Fibroblast of lung (primary cell): ENCODE data around the gene NOS1AP.

Experiments
- CTCF ChIP-seq, 2 donors: IDR thresholded peaks in 1 of 2; conservative IDR thresholded peaks in 1 of 2; 1 replicate in 1 of 2; 2 replicates in 1 of 2; pipeline ENCODE4 v1.5.1; 2011 to 2012; ENCODE audit warnings: low read length in 2 of 2, control low read depth in 1 of 2, inconsistent platforms in 1 of 2, low read depth in 1 of 2, mild to moderate bottlenecking in 1 of 2
- EZH2 ChIP-seq: IDR thresholded peaks from 2 replicates; pipeline ENCODE4 v1.5.1; 2012; ENCODE audit warnings: low read length, control low read depth, mild to moderate bottlenecking; ENCODE audit errors: missing control alignments

- no peak for TF ChIP-seq CTCF (conservative IDR thresholded peaks at IDR 0.05 in 1 of 2, IDR thresholded peaks at IDR 0.05 in 1 of 2; ENCODE audit: low read depth in 1 of 2, low read length in 2 of 2)
- no peak for TF ChIP-seq EZH2
These were observed 280.3 kb downstream of the NOS1AP start for GRCh38 chr1:162349635-162350330.
